ENCODE data around the gene PXK.

GRCh38 chr3:58287354-58287753 is 45.3 kb upstream of the PXK start:
- TF ChIP-seq POLR2A (IDR thresholded peaks at IDR 0.05) (no peak), POLR2AphosphoS5 (IDR thresholded peaks at IDR 0.05) (no peak), CTCF (IDR thresholded peaks at IDR 0.05) (no peak), EP300 (IDR thresholded peaks at IDR 0.05) (no peak)
